Suprapubic skin (tissue), 3 donors: Measurements from ENCODE around the gene SULT1C3.

Experiments used
- CTCF ChIP-seq, 2 donors: fragments of 200-600 bp in 1 of 2; fragments of 450-650 bp in 1 of 2; sonication (generic) in 1 of 2; IDR thresholded peaks; one replicate each; pipeline ENCODE4 v1.5.1; 2016 to 2019; ENCODE audit warnings: antibody characterized with exemption in 2 of 2, mild to moderate bottlenecking in 1 of 2, moderate library complexity in 1 of 2
- EP300 ChIP-seq: sonication (generic); formaldehyde crosslinking; IDR thresholded peaks from one replicate; pipeline ENCODE4 v1.6.1; 2017; ENCODE audit warnings: antibody characterized with exemption
- POLR2A ChIP-seq, 2 donors: fragments of 450-650 bp; IDR thresholded peaks; one replicate each; pipeline ENCODE4 v1.6.1; 2017; ENCODE audit warnings: antibody characterized with exemption in 2 of 2, mild to moderate bottlenecking in 2 of 2, moderate library complexity in 2 of 2

- TF ChIP-seq CTCF (IDR thresholded peaks at IDR 0.05) = no peak
- TF ChIP-seq EP300 = no peak
- no peak for TF ChIP-seq POLR2A (IDR thresholded peaks at IDR 0.05)
These were observed 54.1 kb downstream of the SULT1C3 start for GRCh38 chr2:108293850-108294249.
